Measurements from ENCODE around the gene LRRC56.

Gene LRRC56

GRCh38 chr11:536841-537621 is at the start of gene LRRC56:
Gene LRRC56 (plus strand): TSS chr11:537527. CDS start chr11:540685, 3,158 bp downstream.
- in situ Hi-C loops (cut with HindIII; ENCODE audit: low sequenced_read_pairs): no loop called here

GRCh38 chr11:487571-488021 is 49.7 kb upstream of the LRRC56 start:
- in situ Hi-C loops (cut with HindIII; ENCODE audit: low sequenced_read_pairs): no loop called here

GRCh38 chr11:488062-488461 is 49.3 kb upstream of the LRRC56 start:
- in situ Hi-C loops (cut with HindIII; ENCODE audit: low sequenced_read_pairs): no loop called here

- in situ Hi-C loops (cut with HindIII; ENCODE audit: low sequenced_read_pairs): no loop called here
These were observed 48.7 kb upstream of the LRRC56 start for GRCh38 chr11:488579-488978.

GRCh38 chr11:488992-489391 is 48.3 kb upstream of the LRRC56 start:
- in situ Hi-C loops (cut with HindIII; ENCODE audit: low sequenced_read_pairs): no loop called here

GRCh38 chr11:489610-490185 is 47.6 kb upstream of the LRRC56 start:
- in situ Hi-C loops (cut with HindIII; ENCODE audit: low sequenced_read_pairs): no loop called here

- in situ Hi-C loops (cut with HindIII; ENCODE audit: low sequenced_read_pairs): no loop called here
These were observed 47.0 kb upstream of the LRRC56 start for GRCh38 chr11:490186-490929.

GRCh38 chr11:490930-491260 is 46.4 kb upstream of the LRRC56 start:
- in situ Hi-C loops (cut with HindIII; ENCODE audit: low sequenced_read_pairs): no loop called here

GRCh38 chr11:491358-491757 is 46.0 kb upstream of the LRRC56 start:
- in situ Hi-C loops (cut with HindIII; ENCODE audit: low sequenced_read_pairs): no loop called here

GRCh38 chr11:492427-493226 is 44.7 kb upstream of the LRRC56 start:
- in situ Hi-C loops (cut with HindIII; ENCODE audit: low sequenced_read_pairs): no loop called here

- in situ Hi-C loops (cut with HindIII; ENCODE audit: low sequenced_read_pairs): no loop called here
These were observed 42.4 kb upstream of the LRRC56 start for GRCh38 chr11:494761-495536.

GRCh38 chr11:495537-495931 is 41.8 kb upstream of the LRRC56 start:
- in situ Hi-C loops (cut with HindIII; ENCODE audit: low sequenced_read_pairs): no loop called here

- in situ Hi-C loops (cut with HindIII; ENCODE audit: low sequenced_read_pairs): no loop called here
These were observed 40.3 kb upstream of the LRRC56 start for GRCh38 chr11:496834-497564.

GRCh38 chr11:497565-498296 is 39.6 kb upstream of the LRRC56 start:
- in situ Hi-C loops (cut with HindIII; ENCODE audit: low sequenced_read_pairs): no loop called here

GRCh38 chr11:498297-499181 is 38.8 kb upstream of the LRRC56 start:
- in situ Hi-C loops (cut with HindIII; ENCODE audit: low sequenced_read_pairs): no loop called here

- in situ Hi-C loops (cut with HindIII; ENCODE audit: low sequenced_read_pairs): no loop called here
These were observed 37.9 kb upstream of the LRRC56 start for GRCh38 chr11:499201-500076.
